Mesenchymal stem cell (in vitro differentiated cells and primary cell): ENCODE data around the gene PBX1.
A peak's percentile ranks its signal among the peaks of the same experiment; 100 is the strongest.

ENCODE experiments used
- DNase-seq: peaks from one replicate; pipeline ENCODE4 v3.0.0-alpha.2; 2013
- H2AFZ ChIP-seq: one replicate; pipeline ENCODE4 v1.6.1; 2013; ENCODE audit warnings: low read depth, mild to moderate bottlenecking, control low read depth, inconsistent platforms, low read length, moderate library complexity
- H2AK5ac ChIP-seq: 2 replicates; pipeline ENCODE4 v1.6.1; 2013; ENCODE audit warnings: low read length, moderate library complexity, mild to moderate bottlenecking, inconsistent platforms; ENCODE audit not compliant: severe bottlenecking
- H2BK120ac ChIP-seq: one replicate; pipeline ENCODE4 v1.6.1; 2013; ENCODE audit warnings: low read depth, mild to moderate bottlenecking, inconsistent platforms, low read length, moderate library complexity
- H2BK12ac ChIP-seq, 2 experiments: one replicate each; pipeline ENCODE4 v1.6.1; 2013; ENCODE audit warnings: inconsistent platforms in 2 of 2, low read length in 2 of 2, mild to moderate bottlenecking in 2 of 2, moderate library complexity in 2 of 2, control low read depth in 1 of 2
- H2BK15ac ChIP-seq: one replicate; pipeline ENCODE4 v1.6.1; 2013; ENCODE audit warnings: mild to moderate bottlenecking, low read depth, inconsistent platforms; ENCODE audit not compliant: poor library complexity, severe bottlenecking
- H2BK5ac ChIP-seq: 2 replicates; pipeline ENCODE4 v1.6.1; 2013; ENCODE audit warnings: low read depth, mild to moderate bottlenecking, low read length, control low read depth, inconsistent platforms; ENCODE audit not compliant: poor library complexity, severe bottlenecking
- H3K14ac ChIP-seq, 2 experiments: one replicate each; pipeline ENCODE4 v1.6.1; 2013; ENCODE audit warnings: inconsistent platforms in 2 of 2, low read length in 2 of 2, control low read depth in 1 of 2, mild to moderate bottlenecking in 1 of 2, moderate library complexity in 1 of 2
- H3K18ac ChIP-seq, 2 experiments: one replicate each; pipeline ENCODE4 v1.6.1; 2013; ENCODE audit warnings: inconsistent platforms in 2 of 2, low read length in 2 of 2, control low read depth in 1 of 2, low read depth in 1 of 2, mild to moderate bottlenecking in 1 of 2
- H3K23ac ChIP-seq, 2 experiments: one replicate each; pipeline ENCODE4 v1.6.1; 2013; ENCODE audit warnings: inconsistent platforms in 2 of 2, low read length in 2 of 2, mild to moderate bottlenecking in 2 of 2, moderate library complexity in 2 of 2, control low read depth in 1 of 2
- H3K27ac ChIP-seq: 2 replicates; pipeline ENCODE4 v1.5.1; 2013; ENCODE audit warnings: mild to moderate bottlenecking, moderate library complexity, low read length, control low read depth, inconsistent platforms; ENCODE audit not compliant: poor library complexity, severe bottlenecking
- H3K27me3 ChIP-seq, 2 experiments: 2 replicates each; pipeline versions ENCODE4 v1.6.1 to v1.7.0; 2013; ENCODE audit warnings: low read length in 2 of 2, mild to moderate bottlenecking in 2 of 2, moderate library complexity in 2 of 2, control low read depth in 1 of 2, inconsistent platforms in 1 of 2; ENCODE audit not compliant: control insufficient read depth in 1 of 2, insufficient read depth in 1 of 2
- H3K36me3 ChIP-seq, 2 experiments: 2 replicates each; pipeline versions ENCODE4 v1.6.1 to v1.7.0; 2013; ENCODE audit warnings: low read length in 2 of 2, control low read depth in 1 of 2, inconsistent platforms in 1 of 2, low read depth in 1 of 2, mild to moderate bottlenecking in 1 of 2; ENCODE audit not compliant: insufficient read depth in 2 of 2, control insufficient read depth in 1 of 2
- H3K4ac ChIP-seq, 2 experiments: one replicate each; pipeline ENCODE4 v1.6.1; 2013; ENCODE audit warnings: inconsistent platforms in 2 of 2, low read length in 2 of 2, mild to moderate bottlenecking in 2 of 2, moderate library complexity in 2 of 2, control low read depth in 1 of 2, low read depth in 1 of 2
- H3K4me1 ChIP-seq: 2 replicates; pipeline ENCODE4 v1.6.1; 2013; ENCODE audit warnings: low read depth, low read length, control low read depth; ENCODE audit not compliant: control insufficient read depth, insufficient read depth
- H3K4me2 ChIP-seq: 2 replicates; pipeline ENCODE4 v1.6.1; 2013; ENCODE audit warnings: low read length, mild to moderate bottlenecking, inconsistent platforms; ENCODE audit not compliant: poor library complexity, severe bottlenecking
- H3K4me3 ChIP-seq, 2 experiments: 2 replicates each; pipeline versions ENCODE4 v1.5.1 to v1.7.0; 2013; ENCODE audit warnings: low read length in 2 of 2, mild to moderate bottlenecking in 2 of 2, control low read depth in 1 of 2, low read depth in 1 of 2; ENCODE audit not compliant: insufficient read depth in 1 of 2
- H3K79me1 ChIP-seq: replicated peaks from 2 replicates; pipeline ENCODE4 v1.6.1; 2013; ENCODE audit warnings: mild to moderate bottlenecking, control low read depth, low read length, inconsistent platforms; ENCODE audit not compliant: poor library complexity, severe bottlenecking
- H3K9ac ChIP-seq: 2 replicates; pipeline ENCODE4 v1.7.0; 2013; ENCODE audit warnings: mild to moderate bottlenecking, low read length, moderate library complexity
- H3K9me3 ChIP-seq: 2 replicates; pipeline ENCODE4 v1.7.0; 2013; ENCODE audit warnings: mild to moderate bottlenecking, low read length; ENCODE audit not compliant: control insufficient read depth
- H4K8ac ChIP-seq: one replicate; pipeline ENCODE4 v1.6.1; 2013; ENCODE audit warnings: inconsistent platforms, mild to moderate bottlenecking, low read length, moderate library complexity
- H4K91ac ChIP-seq: one replicate; pipeline ENCODE4 v1.6.1; 2013; ENCODE audit warnings: mild to moderate bottlenecking, low read length, inconsistent platforms
- whole genome bisulfite sequencing: methylation state at CpG from one replicate; pipeline ENCODE4 v1.1.7; 2013; ENCODE audit warnings: mixed read lengths; 5-methylcytosine and 5-hydroxymethylcytosine counted together

PBX1 gene

DNA sequence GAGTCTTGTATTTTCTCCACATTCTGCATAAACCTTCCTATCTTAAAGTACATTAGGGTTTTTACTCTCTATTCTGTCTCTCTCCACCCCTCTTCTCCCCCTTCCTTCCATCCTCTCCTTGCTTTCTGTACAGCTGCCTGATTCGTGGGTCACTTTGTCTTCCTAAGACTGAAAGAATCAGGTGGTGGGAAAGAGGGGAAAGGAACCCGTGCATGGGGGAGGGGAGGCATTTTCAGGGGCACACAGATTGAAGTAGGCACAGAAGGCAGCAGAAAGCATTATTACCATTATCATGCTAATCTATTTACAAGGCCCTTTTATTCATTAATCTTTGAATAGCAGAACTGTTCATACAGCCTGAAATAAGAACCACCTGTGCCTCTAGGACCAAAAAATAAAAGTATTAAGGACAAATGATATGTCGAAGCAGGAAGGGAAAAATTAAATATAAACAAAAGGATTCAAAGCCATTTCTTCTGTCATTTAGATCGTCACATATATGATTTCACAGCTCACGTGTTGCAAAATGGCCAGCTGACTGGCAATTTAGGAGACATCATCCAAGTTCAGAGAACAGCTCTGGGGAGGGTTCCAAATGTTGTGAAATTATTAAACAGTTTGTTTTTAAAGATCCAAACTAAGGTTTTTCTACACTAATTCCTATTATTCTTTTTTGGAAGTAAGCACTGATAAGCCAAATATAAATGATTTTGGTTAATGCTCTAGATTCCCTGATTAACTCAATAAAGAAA is 154.6 kb downstream of the PBX1 start:
- Histone ChIP-seq H3K27me3 (peaks cover 0 to 9% of the 10 kb centered on the region in 2 experiments), H2BK5ac (no peak overlapping the region), H3K4me2 (no peak overlapping the region), H2AK5ac (no peak overlapping the region), H3K79me1 (peaks cover 2% of the 10 kb centered on the region), H2BK12ac (no peak overlapping the region), H3K23ac (no peak overlapping the region), H3K14ac (no peak overlapping the region), H4K91ac (no peak overlapping the region), H4K8ac (no peak overlapping the region), H3K18ac (no peak overlapping the region), H3K36me3 (peaks cover 0 to 3% of the 10 kb centered on the region in 2 experiments), H2AFZ (no peak overlapping the region), H3K9ac (peak overlapping the region; percentile 19), H3K27ac (no peak overlapping the region), H2BK120ac (no peak overlapping the region), H3K4ac (no peak overlapping the region), H3K4me1 (no peaks in the 10 kb centered on the region), H3K9me3 (no peaks in the 10 kb centered on the region), H2BK15ac (no peak overlapping the region), H3K4me3 (no peak overlapping the region)
- no peak for DNase-seq
- WGBS = 94% methylated on average over 2 of the region's 5 CpGs

DNA sequence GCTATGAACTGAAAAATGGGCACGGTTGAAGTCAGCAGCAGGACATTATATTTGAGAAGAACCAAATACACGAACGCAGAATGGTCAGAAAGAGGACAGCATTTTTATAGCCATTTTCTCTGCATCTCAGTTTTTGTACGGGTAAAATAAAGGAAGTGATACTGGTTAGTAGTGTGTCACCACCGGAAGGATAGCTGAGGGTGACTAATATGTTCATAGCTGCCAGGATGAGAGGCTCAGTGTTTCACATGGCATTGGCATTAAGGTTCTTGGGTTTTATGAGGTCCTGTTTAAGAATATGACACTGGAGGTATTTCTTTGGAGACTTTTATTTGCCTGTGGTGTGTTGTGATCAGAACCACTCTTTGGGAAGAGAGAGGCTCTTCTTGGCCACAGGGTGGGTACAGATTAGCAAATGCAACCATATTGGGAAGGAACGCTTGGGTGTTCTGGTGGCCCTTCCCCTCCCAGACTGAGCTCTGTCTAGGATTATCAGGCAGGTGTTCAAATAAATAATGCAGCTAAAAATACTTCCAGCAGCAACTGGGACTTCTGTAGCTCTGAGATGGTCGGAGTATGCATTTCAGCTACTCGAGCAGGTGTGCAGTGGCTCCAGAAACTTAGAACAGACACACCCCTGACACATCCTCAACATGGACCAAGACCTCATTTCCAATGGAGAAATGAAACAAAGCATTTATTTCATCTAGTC is 158.2 kb downstream of the PBX1 start:
- 91% methylated on average over 8 of the region's 8 CpGs for WGBS
- H3K4me2 ChIP-seq = no peak overlapping the region

DNA sequence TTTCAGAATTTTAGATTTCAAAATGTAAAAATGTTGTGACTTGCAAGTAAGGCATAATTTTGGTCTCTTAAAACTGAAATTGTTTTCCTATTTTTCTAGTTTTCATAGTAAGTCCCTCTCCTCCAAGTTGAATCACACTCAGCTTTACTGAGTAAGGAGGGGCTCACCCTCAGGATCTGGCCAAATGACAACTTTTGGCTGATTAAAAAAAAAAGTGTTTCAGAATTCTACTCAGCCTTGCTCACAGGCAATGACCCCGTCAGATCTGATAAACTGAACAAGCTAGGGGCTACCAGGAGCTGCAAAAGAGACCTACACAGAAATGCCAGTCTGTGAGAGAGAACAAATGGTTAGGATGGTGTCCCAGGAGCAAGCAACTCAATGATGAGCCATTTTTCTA is 159.8 kb downstream of the PBX1 start:
- no peak overlapping the region for H4K91ac ChIP-seq
- no peak overlapping the region for H2BK12ac ChIP-seq
- no peak overlapping the region for H3K4ac ChIP-seq
- no peak for DNase-seq
- peaks cover 2% of the 10 kb centered on the region for H3K79me1 ChIP-seq
- H3K14ac ChIP-seq = no peak overlapping the region
- H3K4me2 ChIP-seq = no peak overlapping the region
- no peak overlapping the region for H3K4me3 ChIP-seq
- H3K18ac ChIP-seq = no peak overlapping the region
- peaks cover 6% of the 10 kb centered on the region for H3K4me1 ChIP-seq
- H3K23ac ChIP-seq = no peak overlapping the region
- no peaks in the 10 kb centered on the region for H3K9me3 ChIP-seq
- 96% methylated on average over 1 of the region's 1 CpG for WGBS
- no peak overlapping the region for H3K27ac ChIP-seq
- peaks cover 0 to 13% of the 10 kb centered on the region in 2 experiments for H3K27me3 ChIP-seq
- H3K36me3 ChIP-seq = no peaks in the 10 kb centered on the region
- no peak overlapping the region for H2BK15ac ChIP-seq
- H2BK120ac ChIP-seq = no peak overlapping the region
- no peak overlapping the region for H2BK5ac ChIP-seq
- H2AK5ac ChIP-seq = no peak overlapping the region
- no peak overlapping the region for H4K8ac ChIP-seq
- H3K9ac ChIP-seq = peak overlapping the region; percentile 63
- H2AFZ ChIP-seq = no peak overlapping the region

More for the DNA sequence above, 158.2 kb downstream of the PBX1 start:
- Histone ChIP-seq H4K8ac (no peak overlapping the region), H3K4me3 (no peak overlapping the region), H2BK12ac (no peak overlapping the region), H3K27me3 (peaks cover 0 to 9% of the 10 kb centered on the region in 2 experiments), H3K79me1 (peaks cover 2% of the 10 kb centered on the region), H3K4ac (no peak overlapping the region), H3K27ac (no peak overlapping the region), H2BK120ac (no peak overlapping the region), H2AK5ac (no peak overlapping the region), H2BK5ac (no peak overlapping the region), H3K9ac (no peak overlapping the region), H4K91ac (no peak overlapping the region), H3K36me3 (no peaks in the 10 kb centered on the region), H3K4me1 (peaks cover 4% of the 10 kb centered on the region), H3K14ac (no peak overlapping the region), H3K18ac (no peak overlapping the region), H3K23ac (no peak overlapping the region), H3K9me3 (no peaks in the 10 kb centered on the region), H2AFZ (no peak overlapping the region), H2BK15ac (no peak overlapping the region)
- peak; percentile 17 for DNase-seq

DNA sequence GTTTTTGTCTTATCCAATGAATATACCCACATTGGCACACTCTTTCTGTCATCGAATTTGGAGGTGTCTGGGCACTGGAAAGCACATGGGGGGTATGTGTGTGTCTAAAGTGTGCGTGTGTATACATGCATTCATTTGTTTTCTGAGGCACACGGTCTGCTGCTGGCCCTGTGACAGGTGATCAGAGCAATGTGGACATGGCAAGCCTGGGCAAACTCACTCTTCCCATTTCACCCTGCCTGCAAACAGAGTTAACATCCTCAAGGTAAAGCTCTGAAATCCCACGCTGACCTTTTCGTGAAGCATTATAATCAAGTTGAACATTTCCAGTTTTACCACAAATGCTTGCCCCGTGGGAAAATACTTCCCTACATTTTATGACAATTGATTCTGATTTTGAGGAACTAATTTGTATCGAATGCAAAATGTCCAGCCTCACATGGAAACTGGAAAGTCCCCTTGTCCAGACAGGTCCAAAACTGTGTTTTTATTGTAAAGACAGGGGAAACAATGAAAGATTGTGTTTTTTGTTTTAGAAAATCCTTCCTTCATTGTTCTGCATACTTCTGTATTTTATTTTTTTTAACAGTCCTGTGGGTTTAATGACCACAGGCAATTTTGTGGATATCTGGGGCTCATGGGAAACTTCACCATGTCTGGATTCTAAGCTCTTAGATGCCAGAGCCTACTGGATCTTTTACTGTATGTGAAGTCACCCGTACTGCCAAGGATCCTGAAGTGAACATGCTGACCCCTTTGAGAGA is 160.9 kb downstream of the PBX1 start:
- no peaks in the 10 kb centered on the region for H3K9me3 ChIP-seq
- no peak overlapping the region for H3K27ac ChIP-seq
- peaks cover 0 to 13% of the 10 kb centered on the region in 2 experiments for H3K27me3 ChIP-seq
- H3K4ac ChIP-seq = no peak overlapping the region
- no peak overlapping the region for H3K4me3 ChIP-seq
- DNase-seq = no peak
- H4K8ac ChIP-seq = no peak overlapping the region
- no peak overlapping the region for H4K91ac ChIP-seq
- no peak overlapping the region for H2AK5ac ChIP-seq
- 96% methylated on average over 6 of the region's 8 CpGs for WGBS
- peaks cover 2% of the 10 kb centered on the region for H3K79me1 ChIP-seq
- no peak overlapping the region for H3K23ac ChIP-seq
- no peak overlapping the region for H2BK15ac ChIP-seq
- no peak overlapping the region for H2BK5ac ChIP-seq
- no peak overlapping the region for H2BK120ac ChIP-seq
- H3K14ac ChIP-seq = no peak overlapping the region
- H3K4me1 ChIP-seq = peaks cover 6% of the 10 kb centered on the region
- H2BK12ac ChIP-seq = no peak overlapping the region
- no peak overlapping the region for H3K4me2 ChIP-seq
- H3K36me3 ChIP-seq = no peaks in the 10 kb centered on the region
- H2AFZ ChIP-seq = no peak overlapping the region
- no peak overlapping the region for H3K9ac ChIP-seq
- no peak overlapping the region for H3K18ac ChIP-seq
